Natural killer cell (primary cell): ENCODE data around the gene NR1H2. TPM values are rescaled to one million over a fixed set of nuclear protein-coding genes. Genes with fewer than 3 reads are reported as not detected.
"Not testable (repeated sequence)": the region's sequence is repeated elsewhere in the genome, so short reads cannot be mapped to it uniquely, and the experiment has no call there.

Experiments
- ATAC-seq, 3 donors: fragments of 150-1000 bp in 2 of 3; fragments of 200-7000 bp in 1 of 3; cut with Tn5 transposase; 1 replicate in 1 of 3; 2 replicates in 2 of 3; pipeline ENCODE4 v1.10.0; 2021; ENCODE audit warnings: mild to moderate bottlenecking in 2 of 3, moderate library complexity in 2 of 3
- DNase-seq, 2 donors: peaks; one replicate each; pipeline versions ENCODE4 v3.0.0 to v3.0.0-alpha.2; 2013 to 2021; ENCODE audit warnings: mixed read lengths in 1 of 2
- H3K27ac ChIP-seq: one replicate; pipeline ENCODE4 v1.5.1; 2013; ENCODE audit warnings: mild to moderate bottlenecking, low read length
- H3K27me3 ChIP-seq: one replicate; pipeline ENCODE4 v1.6.1; 2013; ENCODE audit warnings: low read length; ENCODE audit not compliant: control insufficient read depth, insufficient read depth
- H3K36me3 ChIP-seq: one replicate; pipeline ENCODE4 v1.6.1; 2013; ENCODE audit warnings: low read length; ENCODE audit not compliant: control insufficient read depth, insufficient read depth
- H3K4me1 ChIP-seq: one replicate; pipeline ENCODE4 v1.6.1; 2013; ENCODE audit warnings: low read length; ENCODE audit not compliant: control insufficient read depth, insufficient read depth
- H3K4me3 ChIP-seq: one replicate; pipeline ENCODE4 v1.5.1; 2013; ENCODE audit warnings: low read length
- H3K9me3 ChIP-seq: one replicate; pipeline ENCODE4 v1.6.1; 2013; ENCODE audit warnings: low read length; ENCODE audit not compliant: control insufficient read depth, insufficient read depth
- H3K27ac Mint-ChIP-seq, 2 donors: one replicate each; pipeline ENCODE4 v1.8.0; 2022; ENCODE audit warnings: mild to moderate bottlenecking in 2 of 2, mixed read lengths in 2 of 2, moderate library complexity in 1 of 2
- H3K27me3 Mint-ChIP-seq, 2 donors: one replicate each; pipeline ENCODE4 v1.8.0; 2022; ENCODE audit warnings: low read depth in 2 of 2, mixed read lengths in 2 of 2
- H3K36me3 Mint-ChIP-seq: one replicate; pipeline ENCODE4 v1.8.0; 2022; ENCODE audit warnings: mixed read lengths
- H3K4me1 Mint-ChIP-seq, 2 donors: one replicate each; pipeline ENCODE4 v1.8.0; 2022; ENCODE audit warnings: mixed read lengths in 2 of 2
- H3K4me3 Mint-ChIP-seq: one replicate; pipeline ENCODE4 v1.8.0; 2022; ENCODE audit warnings: mild to moderate bottlenecking, moderate library complexity, mixed read lengths
- H3K9me3 Mint-ChIP-seq, 2 donors: one replicate each; pipeline ENCODE4 v1.8.0; 2022; ENCODE audit warnings: mixed read lengths in 2 of 2
- WGBS: methylation state at CpG from one replicate; pipeline ENCODE4 v1.1.7; 2013; ENCODE audit warnings: missing lambda C conversion rate; ENCODE audit not compliant: insufficient coverage; 5-methylcytosine and 5-hydroxymethylcytosine counted together
- intact Hi-C: fragments of 100-400 bp; cut with micrococcal nuclease; formaldehyde crosslinking; loops from one replicate; pipeline ENCODE4 v1.14.2; 2022
- total RNA-seq, 4 donors: library from RNA; stranded (reverse); fragments of 120-200 nt in 1 of 4; gene quantifications; one replicate each; pipeline versions ENCODE4 v1.2.3 to v1.2.4, GENCODE V29; 2013 to 2022
- TF ChIP-seq, protein P1 (sequence below): fragments of 200-600 bp; IDR thresholded peaks from one replicate; pipeline ENCODE4 v1.8.0; 2022; ENCODE audit warnings: antibody characterized with exemption

The NR1H2 gene
- total RNA-seq, 3 donors from 2014 or later (not counting 1 experiment from before 2014, with no cell fraction given) = 185 to 217 (median 211) TPM

DNA sequence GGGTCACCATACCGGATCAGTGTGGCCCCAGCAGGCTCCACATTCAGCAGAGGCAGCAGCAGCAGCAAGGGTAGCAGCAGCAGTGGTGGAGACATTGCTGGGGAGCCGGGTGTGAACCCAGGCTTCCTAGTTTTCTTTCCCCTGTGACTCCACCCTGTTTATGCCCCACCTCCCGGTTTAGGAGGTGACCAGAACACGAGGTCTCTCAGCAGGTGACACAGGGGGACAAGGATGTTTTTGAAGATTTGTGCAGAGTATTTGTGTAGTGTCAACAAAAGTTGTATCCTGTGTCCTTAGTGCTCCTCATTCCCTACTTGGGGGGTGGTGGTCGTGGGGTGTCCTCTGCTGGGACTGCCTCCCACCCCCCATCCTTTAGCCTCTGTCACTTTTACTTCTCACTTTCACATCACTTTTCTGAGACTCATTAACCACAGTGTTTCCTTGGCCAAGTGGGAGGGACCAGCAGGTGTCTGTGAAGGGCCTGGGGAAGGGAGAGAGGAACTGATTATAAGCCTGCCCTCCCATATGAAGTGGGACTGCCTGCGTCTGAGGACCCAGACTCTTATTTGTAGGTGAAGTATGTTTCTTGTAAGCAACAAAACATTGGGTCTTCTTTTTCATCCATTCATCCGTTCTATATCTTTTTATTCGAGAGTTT lies 31.5 kb upstream of the NR1H2 start:
- H3K27ac Mint-ChIP-seq = no peak overlapping the region
- Histone ChIP-seq H3K36me3 (no peaks in the 10 kb centered on the region), H3K9me3 (peaks cover 2% of the 10 kb centered on the region), H3K27ac (peak overlapping the region; percentile 4), H3K27me3 (no peaks in the 10 kb centered on the region), H3K4me3 (peak overlapping the region; percentile 49), H3K4me1 (peaks cover 9% of the 10 kb centered on the region)
- ATAC-seq (no peak), DNase-seq (peak in 1 of 2 donors; percentile 6)
- no peaks in the 10 kb centered on the region for H3K9me3 Mint-ChIP-seq
- H3K4me3 Mint-ChIP-seq = no peak overlapping the region
- H3K27me3 Mint-ChIP-seq = peaks cover 3 to 8% of the 10 kb centered on the region in 2 donors
- 31% methylated on average over 2 of the region's 8 CpGs for WGBS
- TF ChIP-seq, protein P1, sequence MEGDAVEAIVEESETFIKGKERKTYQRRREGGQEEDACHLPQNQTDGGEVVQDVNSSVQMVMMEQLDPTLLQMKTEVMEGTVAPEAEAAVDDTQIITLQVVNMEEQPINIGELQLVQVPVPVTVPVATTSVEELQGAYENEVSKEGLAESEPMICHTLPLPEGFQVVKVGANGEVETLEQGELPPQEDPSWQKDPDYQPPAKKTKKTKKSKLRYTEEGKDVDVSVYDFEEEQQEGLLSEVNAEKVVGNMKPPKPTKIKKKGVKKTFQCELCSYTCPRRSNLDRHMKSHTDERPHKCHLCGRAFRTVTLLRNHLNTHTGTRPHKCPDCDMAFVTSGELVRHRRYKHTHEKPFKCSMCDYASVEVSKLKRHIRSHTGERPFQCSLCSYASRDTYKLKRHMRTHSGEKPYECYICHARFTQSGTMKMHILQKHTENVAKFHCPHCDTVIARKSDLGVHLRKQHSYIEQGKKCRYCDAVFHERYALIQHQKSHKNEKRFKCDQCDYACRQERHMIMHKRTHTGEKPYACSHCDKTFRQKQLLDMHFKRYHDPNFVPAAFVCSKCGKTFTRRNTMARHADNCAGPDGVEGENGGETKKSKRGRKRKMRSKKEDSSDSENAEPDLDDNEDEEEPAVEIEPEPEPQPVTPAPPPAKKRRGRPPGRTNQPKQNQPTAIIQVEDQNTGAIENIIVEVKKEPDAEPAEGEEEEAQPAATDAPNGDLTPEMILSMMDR = no peak
- no peaks in the 10 kb centered on the region for H3K4me1 Mint-ChIP-seq
- intact Hi-C loops = no loop called here
- H3K36me3 Mint-ChIP-seq = no peaks in the 10 kb centered on the region

DNA sequence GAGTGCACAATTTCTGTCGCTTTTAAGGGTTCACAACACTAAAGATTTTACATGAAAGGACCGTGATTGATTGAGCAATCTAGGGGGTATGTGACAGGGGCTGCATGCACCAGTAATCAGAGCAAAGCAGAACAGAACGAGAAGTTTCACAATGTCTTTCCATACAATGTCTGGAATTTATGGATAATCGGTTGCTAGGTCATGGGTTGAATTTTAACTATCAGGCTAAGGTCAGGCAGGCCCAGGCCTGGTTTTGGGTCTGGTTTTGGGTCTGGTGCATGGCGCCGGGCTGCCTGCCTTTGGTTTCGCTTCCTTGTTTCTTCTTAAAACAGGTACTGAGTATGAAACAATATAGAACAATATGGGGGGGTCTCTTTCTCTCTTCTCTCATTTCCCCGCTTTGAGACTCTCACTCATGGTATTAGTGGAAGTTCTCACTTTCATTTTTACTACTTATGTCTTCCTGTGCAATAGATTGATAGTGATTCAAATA lies 29.1 kb upstream of the NR1H2 start:
- H3K36me3 ChIP-seq, ATAC-seq, intact Hi-C loops, H3K9me3 ChIP-seq, H3K4me3 ChIP-seq, H3K4me1 Mint-ChIP-seq, DNase-seq, H3K27me3 Mint-ChIP-seq, H3K27ac Mint-ChIP-seq, H3K27me3 ChIP-seq, H3K4me3 Mint-ChIP-seq, H3K36me3 Mint-ChIP-seq, H3K9me3 Mint-ChIP-seq: not testable (repeated sequence)
- Histone ChIP-seq H3K27ac (peak overlapping the region; percentile 47), H3K4me1 (peaks cover 13% of the 10 kb centered on the region)
- WGBS = 39% methylated on average over 6 of the region's 8 CpGs

DNA sequence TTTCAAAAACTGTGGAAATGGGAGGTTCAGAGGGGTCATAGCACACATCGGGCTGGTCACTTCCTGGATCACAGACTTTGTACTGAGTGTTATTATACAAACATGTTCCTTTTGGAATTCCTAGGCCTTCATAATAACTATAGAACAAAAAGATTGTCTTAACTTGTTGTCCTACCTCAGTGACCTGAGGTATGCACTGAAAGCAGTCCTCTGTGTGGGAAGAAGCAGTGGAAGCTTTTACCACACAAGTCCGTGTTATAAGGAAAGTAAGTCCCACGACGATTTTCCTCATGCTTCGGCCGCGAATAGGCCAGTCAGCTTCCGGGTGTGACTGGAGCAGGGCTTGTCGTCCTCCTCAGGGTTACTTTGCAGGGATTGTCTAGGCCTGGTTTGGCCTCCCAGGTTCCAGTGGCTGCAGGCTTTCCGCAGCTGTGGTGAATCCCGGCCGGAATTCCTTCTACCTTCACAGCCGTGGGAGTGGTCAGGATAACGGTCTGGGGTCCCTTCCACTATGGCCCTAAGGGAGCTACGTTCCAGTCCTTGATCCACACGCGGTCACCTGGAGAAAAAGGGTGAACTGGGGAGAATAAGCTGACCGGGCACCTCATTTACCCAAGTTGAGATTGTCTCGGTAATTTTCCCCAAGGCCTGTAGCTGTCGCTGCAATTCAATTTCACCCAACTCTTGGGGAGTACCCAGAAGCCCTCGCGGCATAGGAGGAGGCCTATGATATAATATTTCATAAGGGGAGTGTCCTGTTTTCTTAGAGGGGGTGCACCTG lies 26.8 kb upstream of the NR1H2 start:
- Histone ChIP-seq H3K27me3 (no peaks in the 10 kb centered on the region), H3K27ac (no peak overlapping the region), H3K4me1 (peaks cover 13% of the 10 kb centered on the region), H3K9me3 (peaks cover 2% of the 10 kb centered on the region), H3K36me3 (no peaks in the 10 kb centered on the region), H3K4me3 (no peak overlapping the region)
- no peak overlapping the region for H3K4me3 Mint-ChIP-seq
- H3K4me1 Mint-ChIP-seq = no peaks in the 10 kb centered on the region
- TF ChIP-seq, protein P1 = no peak
- ATAC-seq = no peak
- H3K27me3 Mint-ChIP-seq = peaks cover 0 to 8% of the 10 kb centered on the region in 2 donors
- no peaks in the 10 kb centered on the region for H3K9me3 Mint-ChIP-seq
- no peak for DNase-seq
- H3K27ac Mint-ChIP-seq = no peak overlapping the region
- no peaks in the 10 kb centered on the region for H3K36me3 Mint-ChIP-seq
- intact Hi-C loops = no loop called here
- WGBS = 83% methylated on average over 20 of the region's 22 CpGs

DNA sequence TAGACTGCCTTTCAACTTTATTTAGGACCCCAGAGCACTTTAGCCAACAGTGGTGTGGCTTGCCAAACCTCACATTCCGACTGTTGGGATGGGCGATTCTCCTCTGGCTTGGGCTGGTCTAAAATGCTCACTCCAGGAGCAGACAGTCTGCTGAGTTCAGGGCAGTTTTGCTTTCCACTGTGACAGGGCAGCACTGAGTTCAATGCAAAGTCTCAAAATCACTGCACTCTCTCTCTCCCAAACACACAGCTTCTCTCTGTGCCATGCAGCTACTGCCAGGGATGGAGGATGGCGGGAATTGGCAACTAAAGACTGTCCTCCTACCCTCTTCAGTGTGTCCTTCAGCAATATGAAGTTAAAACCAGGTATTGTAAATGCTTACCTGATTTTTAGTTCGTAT lies 24.0 kb upstream of the NR1H2 start:
- H3K4me3 ChIP-seq = no peak overlapping the region
- H3K4me1 Mint-ChIP-seq = peaks cover 5 to 6% of the 10 kb centered on the region in 2 donors
- WGBS = 100% methylated on average over 2 of the region's 4 CpGs
- peaks cover 0 to 8% of the 10 kb centered on the region in 2 donors for H3K27me3 Mint-ChIP-seq
- DNase-seq (no peak), ATAC-seq (no peak)
- no peaks in the 10 kb centered on the region for H3K36me3 ChIP-seq
- H3K9me3 Mint-ChIP-seq = no peaks in the 10 kb centered on the region
- H3K36me3 Mint-ChIP-seq = no peaks in the 10 kb centered on the region
- no peaks in the 10 kb centered on the region for H3K27me3 ChIP-seq
- intact Hi-C loops = no loop called here
- no peaks in the 10 kb centered on the region for H3K9me3 ChIP-seq
- no peak overlapping the region for H3K4me3 Mint-ChIP-seq
- H3K27ac ChIP-seq = no peak overlapping the region
- TF ChIP-seq, protein P1 = no peak
- peaks cover 10% of the 10 kb centered on the region for H3K4me1 ChIP-seq
- no peak overlapping the region for H3K27ac Mint-ChIP-seq

DNA sequence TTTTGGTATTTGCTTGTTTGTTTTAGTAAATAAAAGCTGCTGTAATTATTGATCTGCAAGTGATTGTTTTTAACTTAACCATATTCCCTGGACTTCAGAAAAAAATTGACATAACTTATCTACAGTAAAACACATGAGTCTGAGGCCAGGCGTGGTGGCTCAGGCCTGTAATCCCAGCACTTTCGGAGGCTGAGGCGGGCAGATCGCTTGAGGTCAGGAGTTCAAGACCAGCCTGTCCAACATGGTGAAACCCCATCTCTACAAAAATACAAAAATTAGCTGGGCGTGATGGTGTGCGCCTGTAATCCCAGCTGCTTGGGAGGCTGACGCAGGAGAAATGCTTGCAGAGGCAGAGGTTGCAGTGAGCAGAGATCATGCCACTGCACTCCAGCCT lies 22.8 kb upstream of the NR1H2 start:
- intact Hi-C loops, H3K27me3 Mint-ChIP-seq, ATAC-seq, H3K36me3 ChIP-seq, H3K27ac Mint-ChIP-seq, H3K4me3 Mint-ChIP-seq, H3K9me3 ChIP-seq, H3K4me3 ChIP-seq, H3K27ac ChIP-seq, DNase-seq, H3K9me3 Mint-ChIP-seq, H3K27me3 ChIP-seq, H3K36me3 Mint-ChIP-seq: not testable (repeated sequence)
- peaks cover 11 to 12% of the 10 kb centered on the region in 2 donors for H3K4me1 Mint-ChIP-seq
- H3K4me1 ChIP-seq = peaks cover 22% of the 10 kb centered on the region
- 96% methylated on average over 7 of the region's 7 CpGs for WGBS
